NCI-H2171 (cell line): ENCODE results near the gene TSPY2.
"Not testable (repeated sequence)": the region's sequence is repeated elsewhere in the genome, so short reads cannot be mapped to it uniquely, and the experiment has no call there.

ENCODE experiments used
- DNase-seq: peaks from one replicate; lab custom pipeline; 2025; lab: John Stamatoyannopoulos, UW

TSPY2 gene, protein sequence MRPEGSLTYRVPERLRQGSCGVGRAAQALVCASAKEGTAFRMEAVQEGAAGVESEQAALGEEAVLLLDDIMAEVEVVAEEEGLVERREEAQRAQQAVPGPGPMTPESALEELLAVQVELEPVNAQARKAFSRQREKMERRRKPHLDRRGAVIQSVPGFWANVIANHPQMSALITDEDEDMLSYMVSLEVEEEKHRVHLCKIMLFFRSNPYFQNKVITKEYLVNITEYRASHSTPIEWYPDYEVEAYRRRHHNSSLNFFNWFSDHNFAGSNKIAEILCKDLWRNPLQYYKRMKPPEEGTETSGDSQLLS

DNA sequence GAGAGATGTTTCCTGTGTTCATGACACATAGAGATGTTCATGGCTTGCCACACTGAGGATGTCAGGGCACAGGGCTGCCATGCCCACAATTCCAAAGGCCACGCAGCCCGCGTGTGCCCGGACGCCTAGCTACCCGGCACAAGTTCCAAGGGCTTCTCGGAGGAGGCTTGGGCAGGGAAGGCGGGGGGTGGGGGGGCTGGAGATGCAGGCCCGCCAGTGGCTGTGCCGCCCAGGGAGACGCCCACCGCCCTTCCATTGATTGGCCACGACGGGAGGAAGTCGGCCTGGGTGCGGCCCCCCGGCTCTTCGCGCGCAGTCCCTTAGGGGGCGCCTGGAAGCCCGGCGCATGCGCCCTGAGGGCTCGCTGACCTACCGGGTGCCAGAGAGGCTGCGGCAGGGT, at the start of gene TSPY2:
Gene TSPY2 (plus strand): TSS at position 301 of the 400 bp plus-strand sequence. CDS start 46 bp downstream, at position 347.
- not testable (repeated sequence) for DNase-seq

DNA sequence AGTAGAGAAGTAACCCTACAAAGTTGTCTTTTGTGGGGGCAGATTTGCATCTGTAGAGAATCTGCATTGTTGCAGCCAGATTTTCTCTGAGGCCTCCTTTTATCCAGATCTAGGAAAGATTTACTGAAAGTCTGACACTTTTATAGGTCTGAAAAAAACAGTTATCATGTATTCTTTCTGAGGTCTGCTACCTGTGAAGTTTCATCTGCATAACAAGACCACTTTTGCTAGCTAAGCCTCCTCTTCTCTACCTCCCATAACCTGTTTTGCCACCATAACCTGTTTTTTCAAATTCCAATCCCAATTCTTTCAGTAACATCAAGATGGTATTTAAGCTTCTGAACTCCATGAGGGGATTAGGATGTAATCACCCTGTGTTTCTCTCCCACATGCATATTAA, 36.5 kb upstream of the TSPY2 start:
- not testable (repeated sequence) for DNase-seq

DNA sequence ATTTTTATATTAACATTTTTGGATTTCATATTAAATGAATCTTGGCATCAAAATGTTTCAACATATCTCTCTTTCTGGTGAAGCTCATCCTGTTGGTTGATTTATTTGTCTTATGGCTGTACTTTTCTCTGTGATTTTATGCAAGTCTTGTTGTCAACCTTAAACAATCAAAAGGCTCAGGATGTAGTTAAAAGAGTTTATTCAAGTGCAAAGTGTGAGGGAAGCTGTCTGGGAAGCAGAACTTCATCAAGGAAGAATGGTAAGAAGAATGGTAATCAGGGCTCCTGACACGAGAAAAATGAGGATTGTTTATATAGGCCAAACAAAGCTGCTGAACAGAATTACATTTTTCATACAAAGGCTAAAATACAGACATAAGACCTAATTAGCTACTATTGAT, 29.0 kb upstream of the TSPY2 start:
- DNase-seq, result not testable (repeated sequence)

DNA sequence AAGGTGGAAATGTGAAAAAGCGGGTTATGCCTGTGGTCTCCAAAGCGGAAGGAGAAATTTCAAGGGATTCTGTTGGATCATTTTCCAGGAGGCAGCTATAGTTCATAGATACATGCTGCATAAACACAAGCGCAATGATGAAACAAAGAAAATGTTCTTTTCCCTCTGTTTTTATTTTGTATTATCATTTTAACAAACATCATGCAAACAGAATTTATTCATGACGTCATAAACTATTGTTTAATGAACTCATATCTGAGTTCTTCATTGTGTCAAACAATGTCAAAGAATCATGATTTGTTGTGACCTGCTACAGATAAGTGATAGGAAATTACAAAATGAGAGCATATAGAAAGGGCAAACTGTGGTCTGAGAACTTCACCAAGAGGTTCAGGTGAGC, 23.8 kb downstream of the TSPY2 start:
- DNase-seq, result not testable (repeated sequence)
